HEK293T (cell line): ENCODE results near the gene ACKR2.

Source experiments
- CTCF ChIA-PET: fragments of 350-600 bp; formaldehyde crosslinking; extraction: SDS; loops from one replicate; lab custom pipeline; 2021; ENCODE audit warnings: antibody characterized with exemption, inconsistent platforms; lab: Yijun Ruan, JAX
- POLR2A ChIA-PET: fragments of 350-600 bp; formaldehyde crosslinking; extraction: SDS; loops from one replicate; lab custom pipeline; 2020; ENCODE audit warnings: antibody characterized with exemption, inconsistent platforms; lab: Yijun Ruan, JAX
- DNase-seq: peaks from one replicate; pipeline ENCODE4 v3.0.0; 2012; ENCODE audit warnings: mixed read lengths; ENCODE audit errors: extremely low spot score
- ARNT ChIP-seq: fragments of 450-650 bp; IDR thresholded peaks from 2 replicates; pipeline ENCODE4 v1.6.1; 2017; ENCODE audit warnings: mild to moderate bottlenecking
- BHLHE40 ChIP-seq: fragments of 450-650 bp; IDR thresholded peaks from 2 replicates; pipeline ENCODE4 v1.6.1; 2016; ENCODE audit warnings: mild to moderate bottlenecking, moderate library complexity, borderline replicate concordance
- CTBP1 ChIP-seq: fragments of 450-650 bp; IDR thresholded peaks from 2 replicates; pipeline ENCODE4 v1.6.1; 2016; ENCODE audit warnings: borderline replicate concordance
- ELF4 ChIP-seq: fragments of 450-650 bp; IDR thresholded peaks from 2 replicates; pipeline ENCODE4 v1.6.1; 2017; ENCODE audit warnings: antibody characterized with exemption
- FOXA1 ChIP-seq: fragments of 450-650 bp; IDR thresholded peaks from 2 replicates; pipeline ENCODE4 v1.6.1; 2016; ENCODE audit warnings: mild to moderate bottlenecking
- FOXK2 ChIP-seq: fragments of 450-650 bp; IDR thresholded peaks from 2 replicates; pipeline ENCODE4 v1.6.1; 2016; ENCODE audit warnings: mild to moderate bottlenecking
- FOXM1 ChIP-seq: fragments of 450-650 bp; IDR thresholded peaks from 2 replicates; pipeline ENCODE4 v1.6.1; 2017; ENCODE audit warnings: mild to moderate bottlenecking, borderline replicate concordance
- HDGF ChIP-seq: fragments of 450-650 bp; IDR thresholded peaks from 2 replicates; pipeline ENCODE4 v1.6.1; 2017; ENCODE audit warnings: antibody characterized with exemption, borderline replicate concordance
- L3MBTL2 ChIP-seq: fragments of 450-650 bp; conservative IDR thresholded peaks from 2 replicates; pipeline ENCODE4 v1.6.1; 2016; ENCODE audit warnings: mild to moderate bottlenecking
- LEF1 ChIP-seq: fragments of 450-650 bp; IDR thresholded peaks from 2 replicates; pipeline ENCODE4 v1.6.1; 2017; ENCODE audit warnings: mild to moderate bottlenecking, borderline replicate concordance
- NFRKB ChIP-seq: fragments of 450-650 bp; IDR thresholded peaks from 2 replicates; pipeline ENCODE4 v1.6.1; 2016; ENCODE audit warnings: mild to moderate bottlenecking, moderate library complexity
- PKNOX1 ChIP-seq: fragments of 450-650 bp; IDR thresholded peaks from 2 replicates; pipeline ENCODE4 v1.6.1; 2016
- SP1 ChIP-seq: fragments of 450-650 bp; IDR thresholded peaks from 2 replicates; pipeline ENCODE4 v1.6.1; 2017
- SUZ12 ChIP-seq: fragments of 450-650 bp; IDR thresholded peaks from 2 replicates; pipeline ENCODE4 v1.6.1; 2016; ENCODE audit warnings: mild to moderate bottlenecking
- TARDBP ChIP-seq: fragments of 450-650 bp; IDR thresholded peaks from 2 replicates; pipeline ENCODE4 v1.6.1; 2016
- ZNF384 ChIP-seq: fragments of 450-650 bp; IDR thresholded peaks from 2 replicates; pipeline ENCODE4 v1.6.1; 2016

Gene ACKR2

GRCh38 chr3:42786631-42787030 lies 22.6 kb upstream of the ACKR2 start:
- no peak for TF ChIP-seq FOXM1
- TF ChIP-seq CTBP1, result no peak
- TF ChIP-seq SP1, result no peak
- TF ChIP-seq HDGF, result no peak
- TF ChIP-seq ELF4, result no peak
- no peak for TF ChIP-seq BHLHE40
- no peak for TF ChIP-seq FOXK2
- TF ChIP-seq NFRKB, result no peak
- TF ChIP-seq L3MBTL2, result no peak
- no peak for TF ChIP-seq TARDBP
- no peak for TF ChIP-seq ZNF384
- no peak for TF ChIP-seq SUZ12
- no peak for TF ChIP-seq LEF1
- no peak for DNase-seq
- CTCF ChIA-PET, result no interaction called here
- POLR2A ChIA-PET, result no interaction called here

GRCh38 chr3:42790714-42791229 lies 18.5 kb upstream of the ACKR2 start:
- CTCF ChIA-PET, result no interaction called here
- DNase-seq, result no peak
- POLR2A ChIA-PET, result no interaction called here
- TF ChIP-seq CTBP1, result no peak
- TF ChIP-seq ZNF384, result no peak
- no peak for TF ChIP-seq BHLHE40
- no peak for TF ChIP-seq L3MBTL2
- no peak for TF ChIP-seq SP1
- TF ChIP-seq ARNT, result no peak
- no peak for TF ChIP-seq LEF1
- TF ChIP-seq SUZ12, result no peak
- no peak for TF ChIP-seq FOXA1
- TF ChIP-seq HDGF, result no peak
- no peak for TF ChIP-seq FOXM1
- no peak for TF ChIP-seq NFRKB
- no peak for TF ChIP-seq ELF4
- TF ChIP-seq FOXK2, result no peak
- TF ChIP-seq PKNOX1, result no peak
- no peak for TF ChIP-seq TARDBP

GRCh38 chr3:42795621-42796181 lies 13.5 kb upstream of the ACKR2 start:
- no peak for DNase-seq
- ChIA-PET CTCF (no interaction called here), POLR2A (interaction anchor here (1.2 kb wide), 1 partner anchor 9 kb away, joined by 8 read pairs; the partner anchor contains the start of gene HIGD1A)
- TF ChIP-seq L3MBTL2, result no peak
- TF ChIP-seq ZNF384, result no peak
- TF ChIP-seq TARDBP, result no peak
- no peak for TF ChIP-seq FOXM1
- no peak for TF ChIP-seq LEF1
- no peak for TF ChIP-seq SP1
- TF ChIP-seq SUZ12, result no peak
- TF ChIP-seq FOXK2, result no peak
- no peak for TF ChIP-seq CTBP1
- no peak for TF ChIP-seq NFRKB

GRCh38 chr3:42796332-42796885 lies 12.8 kb upstream of the ACKR2 start:
- no peak for TF ChIP-seq ARNT
- TF ChIP-seq L3MBTL2, result no peak
- TF ChIP-seq SP1, result no peak
- DNase-seq, result no peak
- ChIA-PET CTCF (interaction anchor here (0.6 kb wide), 1 partner anchor 602 kb away, joined by 3 read pairs; no protein-coding TSS in a partner anchor), POLR2A (interaction anchor here (1.2 kb wide), 1 partner anchor 8 kb away, joined by 8 read pairs; the partner anchor contains the start of gene HIGD1A)

GRCh38 chr3:42799376-42799775 lies 9.9 kb upstream of the ACKR2 start:
- DNase-seq, result no peak
- TF ChIP-seq BHLHE40 (no peak), PKNOX1 (no peak), SP1 (no peak), NFRKB (no peak), FOXM1 (no peak), ELF4 (no peak), LEF1 (no peak), FOXA1 (no peak), L3MBTL2 (no peak)
- ChIA-PET POLR2A (no interaction called here), CTCF (no interaction called here)

GRCh38 chr3:42800251-42800650 lies 9.0 kb upstream of the ACKR2 start:
- no peak for TF ChIP-seq FOXM1
- ChIA-PET POLR2A (interaction anchor here (0.6 kb wide), 1 partner anchor 17 kb away, joined by 6 read pairs; no protein-coding TSS in a partner anchor), CTCF (interaction anchor here (0.6 kb wide), 1 partner anchor 33 kb away, joined by 3 read pairs; no protein-coding TSS in a partner anchor)
- no peak for DNase-seq
